ENCODE measurements around the gene PRXL2A.
A peak's percentile ranks its signal among the peaks of the same experiment; 100 is the strongest.

The PRXL2A gene

GRCh38 chr10:80471715-80472233 lies 63.4 kb downstream of the PRXL2A start:
- DNase-seq (ENCODE audit: extremely low spot score): no peak
- no peak for TF ChIP-seq CTCF (IDR thresholded peaks at IDR 0.05; ENCODE audit: control extremely low read depth, extremely low read depth, low read depth, missing control alignments)
- POLR2A ChIA-PET: no interaction called here
- CTCF ChIA-PET: interaction anchor here (1.5 to 50.4 kb wide), 9 partner anchors 8 to 89 kb away, joined by 3 to 1060 read pairs (median 12); no protein-coding TSS in a partner anchor

- peak; percentile 76 for DNase-seq (ENCODE audit: extremely low spot score)
- TF ChIP-seq CTCF (IDR thresholded peaks at IDR 0.05; ENCODE audit: control extremely low read depth, extremely low read depth, low read depth, missing control alignments): no peak
- CTCF ChIA-PET: interaction anchor here (0.7 to 50.4 kb wide), 15 partner anchors 8 to 546 kb away, joined by 3 to 1060 read pairs (median 6); no protein-coding TSS in a partner anchor
- POLR2A ChIA-PET: no interaction called here
These were observed 64.1 kb downstream of the PRXL2A start for GRCh38 chr10:80472234-80473095.

- POLR2A ChIA-PET: no interaction called here
- no peak for DNase-seq (ENCODE audit: extremely low spot score)
- CTCF ChIA-PET: interaction anchor here (0.7 to 50.4 kb wide), 13 partner anchors 8 to 546 kb away, joined by 3 to 1060 read pairs (median 3); no protein-coding TSS in a partner anchor
- TF ChIP-seq CTCF (IDR thresholded peaks at IDR 0.05; ENCODE audit: control extremely low read depth, extremely low read depth, low read depth, missing control alignments): no peak
These were observed 64.8 kb downstream of the PRXL2A start for GRCh38 chr10:80473096-80473657.

GRCh38 chr10:80473692-80474596 lies 65.6 kb downstream of the PRXL2A start:
- no peak for TF ChIP-seq CTCF (IDR thresholded peaks at IDR 0.05; ENCODE audit: control extremely low read depth, extremely low read depth, low read depth, missing control alignments)
- POLR2A ChIA-PET: interaction anchor here (0.5 kb wide), 1 partner anchor 10 kb away, joined by 3 read pairs; no protein-coding TSS in a partner anchor
- CTCF ChIA-PET: interaction anchor here (1.2 to 50.4 kb wide), 9 partner anchors 11 to 545 kb away, joined by 3 to 1060 read pairs (median 6); no protein-coding TSS in a partner anchor
- DNase-seq (ENCODE audit: extremely low spot score): no peak

- DNase-seq (ENCODE audit: extremely low spot score): no peak
- POLR2A ChIA-PET: no interaction called here
- TF ChIP-seq CTCF (IDR thresholded peaks at IDR 0.05; ENCODE audit: control extremely low read depth, extremely low read depth, low read depth, missing control alignments): no peak
- CTCF ChIA-PET: interaction anchor here (0.9 to 50.4 kb wide), 8 partner anchors 11 to 189 kb away, joined by 3 to 1060 read pairs (median 5); no protein-coding TSS in a partner anchor
These were observed 66.2 kb downstream of the PRXL2A start for GRCh38 chr10:80474597-80474910.

All from GM10248 (cell line).